Measurements from ENCODE around the gene ANKLE2. TPM values are rescaled to one million over a fixed set of nuclear protein-coding genes. Genes with fewer than 3 reads are reported as not detected.
"Not testable (repeated sequence)": the region's sequence is repeated elsewhere in the genome, so short reads cannot be mapped to it uniquely, and the experiment has no call there.

The ANKLE2 gene
- total RNA-seq, 1 donor from 2014 or later: 54.2 TPM

- Histone ChIP-seq H3K4me1 (no peaks in the 10 kb centered on the region), H3K36me3 (peaks cover 92 to 94% of the 10 kb centered on the region in 2 donors), H3K4me3 (no peak overlapping the region), H3K27ac (no peak overlapping the region), H3K9me3 (no peaks in the 10 kb centered on the region), H3K27me3 (no peaks in the 10 kb centered on the region)
- intact Hi-C loops (cut with DNase I): no loop called here
- no peak for DNase-seq (ENCODE audit: low spot score in 2 of 2)
- TF ChIP-seq CTCF (IDR thresholded peaks at IDR 0.05): no peak
Measured at GRCh38 chr12:132776816-132777568, 15.4 kb upstream of the ANKLE2 start.

- H3K27me3 ChIP-seq; H3K9me3 ChIP-seq; H3K4me3 ChIP-seq; DNase-seq (ENCODE audit: low spot score in 2 of 2); H3K27ac ChIP-seq; H3K4me1 ChIP-seq; intact Hi-C loops (cut with DNase I): not testable (repeated sequence)
- peaks cover 92 to 94% of the 10 kb centered on the region in 2 donors for H3K36me3 ChIP-seq
Measured at GRCh38 chr12:132776230-132776625, 14.6 kb upstream of the ANKLE2 start.

GRCh38 chr12:132775502-132776229 is 14.0 kb upstream of the ANKLE2 start:
- Histone ChIP-seq H3K36me3 (peaks cover 88 to 94% of the 10 kb centered on the region in 2 donors), H3K27me3 (no peaks in the 10 kb centered on the region), H3K9me3 (no peaks in the 10 kb centered on the region), H3K27ac (no peak overlapping the region), H3K4me3 (no peak overlapping the region), H3K4me1 (no peaks in the 10 kb centered on the region)
- no peak for DNase-seq (ENCODE audit: low spot score in 2 of 2)
- TF ChIP-seq CTCF (IDR thresholded peaks at IDR 0.05): no peak
- intact Hi-C loops (cut with DNase I): no loop called here

- H3K4me3 ChIP-seq: no peak overlapping the region
- DNase-seq (ENCODE audit: low spot score in 2 of 2): no peak
- H3K9me3 ChIP-seq: no peaks in the 10 kb centered on the region
- TF ChIP-seq CTCF (IDR thresholded peaks at IDR 0.05): no peak
- no peak overlapping the region for H3K27ac ChIP-seq
- no peaks in the 10 kb centered on the region for H3K27me3 ChIP-seq
- intact Hi-C loops (cut with DNase I): no loop called here
- H3K36me3 ChIP-seq: peaks cover 87 to 93% of the 10 kb centered on the region in 2 donors
- H3K4me1 ChIP-seq: no peaks in the 10 kb centered on the region
Measured at GRCh38 chr12:132774646-132775275, 13.1 kb upstream of the ANKLE2 start.

- H3K4me1 ChIP-seq: no peaks in the 10 kb centered on the region
- intact Hi-C loops (cut with DNase I): no loop called here
Measured at GRCh38 chr12:132774159-132774558, 12.5 kb upstream of the ANKLE2 start.

More at GRCh38 chr12:132774159-132774558, 12.5 kb upstream of the ANKLE2 start:
- peaks cover 81 to 95% of the 10 kb centered on the region in 2 donors for H3K36me3 ChIP-seq
- no peak overlapping the region for H3K4me3 ChIP-seq
- H3K27ac ChIP-seq: no peak overlapping the region
- no peak for DNase-seq (ENCODE audit: low spot score in 2 of 2)
- H3K27me3 ChIP-seq: no peaks in the 10 kb centered on the region
- no peak for TF ChIP-seq CTCF (IDR thresholded peaks at IDR 0.05)
- no peaks in the 10 kb centered on the region for H3K9me3 ChIP-seq

All from ascending aorta (tissue), 2 donors.